ENCODE measurements around the gene AKAP8L.

AKAP8L gene

DNA sequence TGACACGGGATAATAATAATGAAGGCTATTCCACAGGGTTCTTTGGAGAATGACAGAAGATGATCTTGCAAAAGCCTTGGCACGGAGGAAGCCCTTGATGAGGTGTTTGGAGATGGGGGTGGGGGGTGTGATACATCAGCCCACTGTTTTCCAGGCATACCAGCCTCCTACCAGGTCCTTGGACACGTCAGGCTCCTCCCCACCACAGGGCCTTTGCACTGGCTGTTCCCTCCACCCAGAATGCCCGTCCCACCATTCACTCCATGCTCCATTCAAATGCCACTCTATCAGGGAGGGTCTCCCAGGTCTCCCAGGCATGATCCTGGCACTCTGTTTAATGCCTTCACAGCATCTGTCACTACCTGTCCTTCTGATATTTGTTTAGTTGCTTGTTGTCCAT, 28.3 kb upstream of the AKAP8L start:
- Histone ChIP-seq H3K36me3 (ENCODE audit: control insufficient read depth, insufficient read depth, low read length, severe bottlenecking) (no peaks in the 10 kb centered on the region), H3K4me3 (ENCODE audit: low read length) (no peak overlapping the region), H3K27me3 (replicated peaks; ENCODE audit: control insufficient read depth, insufficient read depth, low read length) (no peaks in the 10 kb centered on the region), H3K4me1 (ENCODE audit: control insufficient read depth, insufficient read depth, low read length) (peaks cover 10% of the 10 kb centered on the region), H3K9ac (ENCODE audit: low read length) (no peak overlapping the region), H3K9me3 (ENCODE audit: control insufficient read depth, low read length) (no peaks in the 10 kb centered on the region)
- no peak for DNase-seq (ENCODE audit: low read depth)

DNA sequence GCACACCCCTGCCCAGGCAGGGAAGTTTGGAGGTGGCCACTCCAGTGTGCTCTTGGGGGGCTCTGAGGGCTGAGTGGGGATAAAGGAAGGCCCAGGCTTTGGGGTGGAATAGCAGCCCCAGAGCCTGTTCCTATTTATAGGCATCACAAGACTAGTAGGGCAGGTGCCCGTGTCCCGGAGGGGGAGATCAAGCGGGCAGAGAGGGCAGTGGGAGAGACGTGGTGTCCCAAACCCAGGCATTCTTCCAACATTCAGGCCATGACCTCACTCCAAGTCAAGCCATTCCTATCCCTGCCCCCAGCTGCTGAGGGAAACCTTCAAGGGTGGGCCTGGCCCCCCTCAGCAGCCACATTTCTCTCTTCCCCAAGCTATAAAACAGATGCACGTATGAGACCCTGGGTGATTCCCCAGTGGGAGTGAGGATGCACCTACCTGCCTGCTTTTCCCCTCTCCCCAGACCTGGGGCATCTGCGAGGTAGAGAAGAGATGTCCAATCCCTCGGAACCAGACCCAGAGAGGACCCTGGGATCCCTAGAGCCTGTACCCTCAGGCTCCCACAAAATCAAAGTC, 27.1 kb upstream of the AKAP8L start:
- Histone ChIP-seq H3K4me1 (ENCODE audit: control insufficient read depth, insufficient read depth, low read length) (peaks cover 10% of the 10 kb centered on the region), H3K27me3 (replicated peaks; ENCODE audit: control insufficient read depth, insufficient read depth, low read length) (no peaks in the 10 kb centered on the region)

DNA sequence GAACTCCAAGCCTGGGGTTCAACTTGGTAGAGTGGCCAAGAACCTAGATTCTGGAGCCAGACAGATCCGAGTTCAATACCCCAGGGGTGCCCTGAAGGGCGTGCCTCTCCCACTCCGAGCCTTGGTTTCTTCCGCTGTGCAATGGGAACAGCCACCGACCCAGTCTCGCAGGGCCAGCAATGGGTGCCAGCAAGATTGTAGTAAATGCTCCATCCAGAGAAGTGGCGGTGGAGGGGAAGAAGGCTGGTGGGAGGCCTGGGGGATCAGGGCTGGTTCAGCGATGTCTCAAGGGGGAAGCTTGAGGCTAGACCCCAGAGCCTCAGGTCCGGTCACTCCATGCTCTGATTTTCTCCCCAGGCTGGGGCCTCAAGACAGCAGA, 26.4 kb upstream of the AKAP8L start:
- H3K9me3 ChIP-seq (ENCODE audit: control insufficient read depth, low read length): no peaks in the 10 kb centered on the region
- H3K36me3 ChIP-seq (ENCODE audit: control insufficient read depth, insufficient read depth, low read length, severe bottlenecking): no peaks in the 10 kb centered on the region
- H3K4me1 ChIP-seq (ENCODE audit: control insufficient read depth, insufficient read depth, low read length): peaks cover 10% of the 10 kb centered on the region
- no peak overlapping the region for H3K4me3 ChIP-seq (ENCODE audit: low read length)
- no peak for DNase-seq (ENCODE audit: low read depth)
- H3K9ac ChIP-seq (ENCODE audit: low read length): no peak overlapping the region
- no peaks in the 10 kb centered on the region for H3K27me3 ChIP-seq (replicated peaks; ENCODE audit: control insufficient read depth, insufficient read depth, low read length)

More for the DNA sequence above, 27.1 kb upstream of the AKAP8L start:
- Histone ChIP-seq H3K9ac (ENCODE audit: low read length) (no peak overlapping the region), H3K4me3 (ENCODE audit: low read length) (no peak overlapping the region), H3K9me3 (ENCODE audit: control insufficient read depth, low read length) (no peaks in the 10 kb centered on the region), H3K36me3 (ENCODE audit: control insufficient read depth, insufficient read depth, low read length, severe bottlenecking) (no peaks in the 10 kb centered on the region)
- no peak for DNase-seq (ENCODE audit: low read depth)

GRCh38 chr19:15444505-15445226, 25.9 kb upstream of the AKAP8L start:
- no peak overlapping the region for H3K4me3 ChIP-seq (ENCODE audit: low read length)
- no peaks in the 10 kb centered on the region for H3K9me3 ChIP-seq (ENCODE audit: control insufficient read depth, low read length)
- DNase-seq (ENCODE audit: low read depth): no peak
- H3K36me3 ChIP-seq (ENCODE audit: control insufficient read depth, insufficient read depth, low read length, severe bottlenecking): no peaks in the 10 kb centered on the region
- no peak overlapping the region for H3K9ac ChIP-seq (ENCODE audit: low read length)
- no peaks in the 10 kb centered on the region for H3K27me3 ChIP-seq (replicated peaks; ENCODE audit: control insufficient read depth, insufficient read depth, low read length)
- peaks cover 10% of the 10 kb centered on the region for H3K4me1 ChIP-seq (ENCODE audit: control insufficient read depth, insufficient read depth, low read length)

DNA sequence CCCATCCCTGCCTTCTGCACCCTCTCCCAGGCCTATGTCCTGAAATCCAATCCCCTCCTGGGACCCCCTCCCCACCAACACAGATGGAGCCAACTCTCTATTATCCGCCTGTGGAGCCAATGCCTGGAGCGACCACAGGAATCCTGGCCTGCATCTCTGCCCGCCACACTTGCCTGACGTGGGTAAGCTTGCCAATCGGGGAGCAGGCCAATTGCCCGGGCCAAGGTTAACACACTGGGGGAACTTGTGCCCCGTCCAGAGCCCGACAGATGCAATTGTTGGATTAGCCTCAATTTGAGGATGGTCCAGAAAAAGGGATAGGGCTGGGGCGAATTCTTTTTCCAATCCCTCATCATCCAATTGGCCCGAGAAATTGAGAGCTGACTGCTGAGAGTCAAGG, 25.1 kb upstream of the AKAP8L start:
- no peak overlapping the region for H3K9ac ChIP-seq (ENCODE audit: low read length)
- no peaks in the 10 kb centered on the region for H3K36me3 ChIP-seq (ENCODE audit: control insufficient read depth, insufficient read depth, low read length, severe bottlenecking)
- H3K27me3 ChIP-seq (replicated peaks; ENCODE audit: control insufficient read depth, insufficient read depth, low read length): no peaks in the 10 kb centered on the region
- no peaks in the 10 kb centered on the region for H3K9me3 ChIP-seq (ENCODE audit: control insufficient read depth, low read length)
- no peak overlapping the region for H3K4me3 ChIP-seq (ENCODE audit: low read length)
- peaks cover 6% of the 10 kb centered on the region for H3K4me1 ChIP-seq (ENCODE audit: control insufficient read depth, insufficient read depth, low read length)
- no peak for DNase-seq (ENCODE audit: low read depth)

DNA sequence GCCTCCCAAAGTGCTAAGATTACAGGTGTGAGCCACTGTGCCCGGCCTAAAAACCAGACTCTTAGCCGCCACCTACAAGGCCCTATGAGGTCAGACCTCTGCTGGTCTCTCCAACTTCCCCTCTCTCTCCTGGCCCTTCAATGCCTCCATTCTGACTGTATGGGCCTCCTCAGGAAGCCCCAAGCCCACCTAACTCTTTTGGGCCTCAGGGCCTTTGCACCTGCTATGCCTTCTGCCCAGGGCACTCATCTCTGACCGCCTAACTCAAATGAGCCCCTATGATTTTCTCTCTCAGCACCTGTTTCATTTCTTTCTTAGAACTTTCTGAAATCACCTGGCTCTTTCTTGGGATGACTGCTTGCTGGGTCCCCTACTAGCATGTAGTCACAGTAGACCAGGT, 24.5 kb upstream of the AKAP8L start:
- Histone ChIP-seq H3K9me3 (ENCODE audit: control insufficient read depth, low read length) (no peaks in the 10 kb centered on the region), H3K4me3 (ENCODE audit: low read length) (no peak overlapping the region), H3K36me3 (ENCODE audit: control insufficient read depth, insufficient read depth, low read length, severe bottlenecking) (no peaks in the 10 kb centered on the region), H3K27me3 (replicated peaks; ENCODE audit: control insufficient read depth, insufficient read depth, low read length) (no peaks in the 10 kb centered on the region), H3K4me1 (ENCODE audit: control insufficient read depth, insufficient read depth, low read length) (peaks cover 7% of the 10 kb centered on the region), H3K9ac (ENCODE audit: low read length) (no peak overlapping the region)
- no peak for DNase-seq (ENCODE audit: low read depth)

DNA sequence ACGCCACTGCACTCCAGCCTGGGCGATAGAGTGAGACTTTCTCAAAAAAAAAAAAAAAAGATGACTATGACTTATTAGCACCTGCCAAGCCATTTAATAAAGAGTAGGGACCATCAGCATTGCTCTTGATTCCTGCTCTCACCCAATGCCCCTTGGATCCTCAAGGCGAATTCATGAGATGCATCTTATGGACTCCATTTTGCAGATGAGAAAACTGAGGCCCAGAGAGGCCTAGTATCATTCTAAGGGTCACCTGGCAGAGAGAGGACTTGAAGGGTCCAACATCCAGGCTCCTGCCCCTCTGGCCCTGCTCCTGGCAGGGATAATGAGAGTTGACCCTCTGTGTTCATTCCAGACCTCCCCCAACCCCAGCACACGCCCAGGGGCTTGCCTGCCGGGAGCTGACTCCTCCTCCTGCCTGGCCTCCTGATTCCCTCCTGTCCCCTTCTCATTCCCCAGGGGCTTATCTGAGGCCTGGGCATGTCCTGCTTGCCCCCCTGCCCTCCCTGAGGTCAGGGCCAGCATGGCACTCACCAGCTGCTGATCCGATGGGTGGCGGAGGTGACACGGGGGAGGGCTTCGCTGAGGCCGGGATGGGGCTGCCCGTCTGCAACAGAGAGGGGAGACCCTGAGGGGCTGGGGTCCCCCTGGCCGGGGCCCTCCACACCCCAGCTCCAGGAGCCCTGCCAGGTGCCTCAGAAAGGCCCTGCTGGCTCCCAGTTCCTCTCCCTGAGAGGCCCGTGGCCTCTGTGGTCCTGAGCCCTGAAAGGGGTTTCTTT, 23.5 kb upstream of the AKAP8L start:
- DNase-seq (ENCODE audit: low read depth): no peak
- Histone ChIP-seq H3K4me3 (ENCODE audit: low read length) (no peak overlapping the region), H3K27me3 (replicated peaks; ENCODE audit: control insufficient read depth, insufficient read depth, low read length) (no peaks in the 10 kb centered on the region), H3K4me1 (ENCODE audit: control insufficient read depth, insufficient read depth, low read length) (peaks cover 17% of the 10 kb centered on the region), H3K9ac (ENCODE audit: low read length) (no peak overlapping the region), H3K36me3 (ENCODE audit: control insufficient read depth, insufficient read depth, low read length, severe bottlenecking) (no peaks in the 10 kb centered on the region), H3K9me3 (ENCODE audit: control insufficient read depth, low read length) (no peaks in the 10 kb centered on the region)

DNA sequence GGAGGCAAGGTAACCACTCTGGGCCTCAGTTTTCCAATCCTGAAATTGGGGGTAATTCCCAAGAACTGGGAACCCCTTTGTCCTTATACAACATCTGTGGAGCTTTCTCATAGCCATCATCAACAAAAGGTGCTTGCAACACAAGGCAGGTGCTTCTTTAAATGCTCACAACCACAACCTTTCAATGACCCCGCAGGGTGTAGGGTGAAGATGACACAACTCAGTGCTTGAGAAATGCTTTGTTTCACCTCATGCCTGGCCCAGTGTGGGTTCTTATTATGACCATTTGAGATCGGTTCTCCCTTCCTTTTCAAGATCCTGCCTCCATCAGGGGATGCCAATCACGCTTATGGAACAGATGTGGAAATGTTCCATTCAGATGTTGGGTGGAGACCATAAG, 22.5 kb upstream of the AKAP8L start:
- H3K9ac ChIP-seq (ENCODE audit: low read length): no peak overlapping the region
- no peak for DNase-seq (ENCODE audit: low read depth)
- H3K9me3 ChIP-seq (ENCODE audit: control insufficient read depth, low read length): no peaks in the 10 kb centered on the region

DNA sequence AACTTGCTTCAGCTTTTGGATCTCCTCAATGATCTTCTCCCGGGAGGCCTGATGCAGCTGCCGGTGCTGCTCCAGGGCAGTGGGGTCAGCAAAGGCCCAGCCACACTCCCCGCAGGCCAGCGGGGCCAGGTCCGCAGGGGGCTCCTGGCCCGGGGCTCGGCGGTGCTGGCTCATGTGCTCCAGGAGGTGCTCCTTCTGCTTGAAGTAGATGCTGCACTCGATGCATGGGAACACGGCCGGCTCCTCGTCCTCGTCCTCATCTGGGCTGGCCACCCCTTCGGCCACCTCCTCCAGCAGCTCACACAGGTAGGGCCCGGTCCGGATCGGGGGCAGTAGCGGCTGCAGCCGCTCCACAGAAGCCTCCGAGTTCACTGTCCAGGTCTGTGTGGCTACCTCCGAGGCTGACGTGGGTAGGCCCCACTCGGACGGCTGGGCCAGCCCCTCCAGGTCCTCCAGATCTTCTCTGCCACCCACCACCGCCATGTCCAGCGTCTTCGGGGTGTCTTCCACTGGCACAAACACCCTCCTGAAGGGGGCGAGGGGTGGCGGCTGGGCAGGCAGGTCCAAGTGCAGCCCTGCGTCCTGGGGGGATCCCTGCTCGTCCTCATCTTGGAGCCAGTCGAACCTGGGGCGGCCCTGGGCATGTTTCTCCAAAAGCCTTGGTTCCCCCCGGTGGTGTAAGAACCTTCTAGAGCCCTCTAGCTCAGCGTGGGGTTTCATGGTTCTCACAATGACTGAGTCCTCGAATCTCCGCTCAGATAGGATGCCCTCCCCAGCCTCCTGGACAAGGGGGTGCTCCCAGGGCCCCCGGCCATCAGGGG, 21.2 kb upstream of the AKAP8L start:
- Histone ChIP-seq H3K9ac (ENCODE audit: low read length) (no peak overlapping the region), H3K36me3 (ENCODE audit: control insufficient read depth, insufficient read depth, low read length, severe bottlenecking) (no peaks in the 10 kb centered on the region), H3K4me3 (ENCODE audit: low read length) (no peak overlapping the region), H3K4me1 (ENCODE audit: control insufficient read depth, insufficient read depth, low read length) (peaks cover 20% of the 10 kb centered on the region), H3K27me3 (replicated peaks; ENCODE audit: control insufficient read depth, insufficient read depth, low read length) (no peaks in the 10 kb centered on the region), H3K9me3 (ENCODE audit: control insufficient read depth, low read length) (no peaks in the 10 kb centered on the region)
- no peak for DNase-seq (ENCODE audit: low read depth)

More for the DNA sequence above, 22.5 kb upstream of the AKAP8L start:
- H3K36me3 ChIP-seq (ENCODE audit: control insufficient read depth, insufficient read depth, low read length, severe bottlenecking): no peaks in the 10 kb centered on the region
- H3K4me3 ChIP-seq (ENCODE audit: low read length): no peak overlapping the region
- H3K4me1 ChIP-seq (ENCODE audit: control insufficient read depth, insufficient read depth, low read length): peaks cover 20% of the 10 kb centered on the region
- H3K27me3 ChIP-seq (replicated peaks; ENCODE audit: control insufficient read depth, insufficient read depth, low read length): no peaks in the 10 kb centered on the region

- no peak overlapping the region for H3K4me3 ChIP-seq (ENCODE audit: low read length)
- no peaks in the 10 kb centered on the region for H3K36me3 ChIP-seq (ENCODE audit: control insufficient read depth, insufficient read depth, low read length, severe bottlenecking)
- no peak overlapping the region for H3K9ac ChIP-seq (ENCODE audit: low read length)
- DNase-seq (ENCODE audit: low read depth): no peak
- H3K27me3 ChIP-seq (replicated peaks; ENCODE audit: control insufficient read depth, insufficient read depth, low read length): no peaks in the 10 kb centered on the region
- H3K9me3 ChIP-seq (ENCODE audit: control insufficient read depth, low read length): no peaks in the 10 kb centered on the region
- H3K4me1 ChIP-seq (ENCODE audit: control insufficient read depth, insufficient read depth, low read length): peaks cover 15% of the 10 kb centered on the region
Observed at GRCh38 chr19:15439078-15439799, 20.5 kb upstream of the AKAP8L start.
